DOHH2 (cell line): Measurements from ENCODE around the gene VWC2.

Source experiments
- EZH2phosphoT487 ChIP-seq: fragments of 200-600 bp; sonication (generic); IDR thresholded peaks from 2 replicates; pipeline ENCODE4 v1.6.1; 2017; ENCODE audit warnings: borderline replicate concordance, mild to moderate bottlenecking, antibody characterized with exemption, low read length, moderate library complexity, mixed read lengths
- TF ChIP-seq, protein P1 (sequence below): fragments of 200-600 bp; sonication (generic); IDR thresholded peaks from one replicate; pipeline ENCODE4 v1.5.1; 2014; ENCODE audit warnings: antibody characterized with exemption, mild to moderate bottlenecking, low read depth, low read length; ENCODE audit not compliant: poor library complexity, severe bottlenecking

DNA sequence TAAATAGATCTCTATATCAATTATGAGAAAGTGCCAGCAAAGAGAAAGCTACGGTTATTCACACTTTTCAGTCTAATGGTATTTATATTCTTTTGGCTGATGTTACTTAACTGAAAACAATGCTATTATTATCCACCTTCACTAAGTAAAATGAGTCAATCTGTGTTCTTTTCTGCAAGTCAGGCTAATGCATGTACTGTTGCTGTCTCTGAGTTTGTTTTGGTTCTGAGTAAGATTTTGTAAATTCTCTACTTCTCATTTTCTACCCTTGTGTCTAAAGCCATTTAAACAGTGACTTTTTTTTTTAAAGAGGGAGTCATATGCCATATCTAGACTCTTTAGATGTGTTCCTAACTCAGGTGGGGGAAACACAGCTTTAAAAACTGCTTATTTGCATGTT lies 7.5 kb downstream of the VWC2 start:
- TF ChIP-seq, protein P1, sequence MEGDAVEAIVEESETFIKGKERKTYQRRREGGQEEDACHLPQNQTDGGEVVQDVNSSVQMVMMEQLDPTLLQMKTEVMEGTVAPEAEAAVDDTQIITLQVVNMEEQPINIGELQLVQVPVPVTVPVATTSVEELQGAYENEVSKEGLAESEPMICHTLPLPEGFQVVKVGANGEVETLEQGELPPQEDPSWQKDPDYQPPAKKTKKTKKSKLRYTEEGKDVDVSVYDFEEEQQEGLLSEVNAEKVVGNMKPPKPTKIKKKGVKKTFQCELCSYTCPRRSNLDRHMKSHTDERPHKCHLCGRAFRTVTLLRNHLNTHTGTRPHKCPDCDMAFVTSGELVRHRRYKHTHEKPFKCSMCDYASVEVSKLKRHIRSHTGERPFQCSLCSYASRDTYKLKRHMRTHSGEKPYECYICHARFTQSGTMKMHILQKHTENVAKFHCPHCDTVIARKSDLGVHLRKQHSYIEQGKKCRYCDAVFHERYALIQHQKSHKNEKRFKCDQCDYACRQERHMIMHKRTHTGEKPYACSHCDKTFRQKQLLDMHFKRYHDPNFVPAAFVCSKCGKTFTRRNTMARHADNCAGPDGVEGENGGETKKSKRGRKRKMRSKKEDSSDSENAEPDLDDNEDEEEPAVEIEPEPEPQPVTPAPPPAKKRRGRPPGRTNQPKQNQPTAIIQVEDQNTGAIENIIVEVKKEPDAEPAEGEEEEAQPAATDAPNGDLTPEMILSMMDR = no peak
- TF ChIP-seq EZH2phosphoT487 = no peak
